ENCODE data around the gene HLA-DMB. TPM values are rescaled to one million over a fixed set of nuclear protein-coding genes. Genes with fewer than 3 reads are reported as not detected.

Gene HLA-DMB
- total RNA-seq, 4 donors from 2014 or later: 3.4 to 24.8 (median 9.2) TPM

DNA sequence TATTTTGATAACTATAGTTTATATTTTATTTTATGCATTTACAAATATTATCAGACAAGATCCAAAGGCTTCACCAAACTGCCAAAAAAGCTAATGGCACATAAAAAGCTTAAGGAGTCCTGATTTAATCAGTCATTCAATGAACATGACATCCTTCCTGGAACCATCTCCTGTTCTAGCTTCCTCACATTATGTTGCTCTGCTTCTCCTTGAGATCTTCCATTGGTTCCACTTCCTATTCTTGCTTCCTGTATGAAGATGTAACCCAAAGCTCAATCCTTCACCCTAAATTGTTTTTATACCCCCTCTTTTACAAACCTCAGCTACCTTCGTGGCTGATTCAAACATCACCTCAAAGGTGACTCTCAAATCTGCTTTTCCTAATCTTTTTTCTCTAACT lies 23.0 kb upstream of the HLA-DMB start:
- Histone ChIP-seq H3K27ac (no peak overlapping the region), H3K27me3 (no peaks in the 10 kb centered on the region), H3K9me3 (no peaks in the 10 kb centered on the region), H3K4me1 (peaks cover 4 to 45% (median 15%) of the 10 kb centered on the region in 3 donors), H3K36me3 (no peaks in the 10 kb centered on the region), H3K4me3 (no peak overlapping the region)
- no peak for DNase-seq
- no peak for TF ChIP-seq POLR2A (IDR thresholded peaks at IDR 0.05)
- TF ChIP-seq, protein P1, sequence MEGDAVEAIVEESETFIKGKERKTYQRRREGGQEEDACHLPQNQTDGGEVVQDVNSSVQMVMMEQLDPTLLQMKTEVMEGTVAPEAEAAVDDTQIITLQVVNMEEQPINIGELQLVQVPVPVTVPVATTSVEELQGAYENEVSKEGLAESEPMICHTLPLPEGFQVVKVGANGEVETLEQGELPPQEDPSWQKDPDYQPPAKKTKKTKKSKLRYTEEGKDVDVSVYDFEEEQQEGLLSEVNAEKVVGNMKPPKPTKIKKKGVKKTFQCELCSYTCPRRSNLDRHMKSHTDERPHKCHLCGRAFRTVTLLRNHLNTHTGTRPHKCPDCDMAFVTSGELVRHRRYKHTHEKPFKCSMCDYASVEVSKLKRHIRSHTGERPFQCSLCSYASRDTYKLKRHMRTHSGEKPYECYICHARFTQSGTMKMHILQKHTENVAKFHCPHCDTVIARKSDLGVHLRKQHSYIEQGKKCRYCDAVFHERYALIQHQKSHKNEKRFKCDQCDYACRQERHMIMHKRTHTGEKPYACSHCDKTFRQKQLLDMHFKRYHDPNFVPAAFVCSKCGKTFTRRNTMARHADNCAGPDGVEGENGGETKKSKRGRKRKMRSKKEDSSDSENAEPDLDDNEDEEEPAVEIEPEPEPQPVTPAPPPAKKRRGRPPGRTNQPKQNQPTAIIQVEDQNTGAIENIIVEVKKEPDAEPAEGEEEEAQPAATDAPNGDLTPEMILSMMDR (IDR thresholded peaks at IDR 0.05): no peak
- 67 to 75% methylated on average over 1 of the region's 1 CpG for WGBS, 2 donors
- intact Hi-C loops (cut with DNase I): no loop called here

DNA sequence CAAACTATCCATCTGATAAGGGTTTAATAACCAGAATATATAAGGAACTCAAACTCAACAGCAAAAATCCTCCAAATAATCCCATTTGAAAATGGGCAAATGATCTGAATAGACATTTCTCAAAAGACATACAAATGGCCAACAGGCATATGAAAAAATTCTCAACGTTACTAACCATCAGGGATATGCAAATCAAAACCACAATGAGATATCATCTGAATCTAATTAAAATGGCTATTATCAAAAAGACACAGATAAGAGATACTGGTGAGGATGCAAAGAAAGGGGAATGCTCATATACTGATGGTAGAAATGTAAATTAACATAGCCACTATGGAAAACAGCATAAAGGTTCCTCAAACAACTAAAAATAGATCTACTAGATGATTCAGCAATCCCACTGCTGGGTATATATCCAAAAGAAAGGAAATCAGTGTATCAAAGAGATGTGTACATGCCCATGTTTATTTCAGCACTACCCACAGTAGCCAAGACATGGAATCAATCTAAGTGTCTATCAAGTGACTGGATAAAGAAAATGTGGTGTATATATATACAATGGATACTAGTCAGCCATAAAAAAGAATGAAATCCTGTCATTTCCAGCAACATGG lies 21.5 kb upstream of the HLA-DMB start:
- DNase-seq: no peak
- Histone ChIP-seq H3K4me3 (no peak overlapping the region), H3K4me1 (peaks cover 0 to 36% (median 14%) of the 10 kb centered on the region in 3 donors), H3K36me3 (no peaks in the 10 kb centered on the region), H3K9me3 (no peaks in the 10 kb centered on the region), H3K27me3 (no peaks in the 10 kb centered on the region), H3K27ac (no peak overlapping the region)
- intact Hi-C loops (cut with DNase I): no loop called here
- TF ChIP-seq POLR2A (IDR thresholded peaks at IDR 0.05): no peak
- TF ChIP-seq, protein P1 (IDR thresholded peaks at IDR 0.05): no peak
- WGBS, 2 donors: 33 to 38% methylated on average over 1 of the region's 1 CpG

DNA sequence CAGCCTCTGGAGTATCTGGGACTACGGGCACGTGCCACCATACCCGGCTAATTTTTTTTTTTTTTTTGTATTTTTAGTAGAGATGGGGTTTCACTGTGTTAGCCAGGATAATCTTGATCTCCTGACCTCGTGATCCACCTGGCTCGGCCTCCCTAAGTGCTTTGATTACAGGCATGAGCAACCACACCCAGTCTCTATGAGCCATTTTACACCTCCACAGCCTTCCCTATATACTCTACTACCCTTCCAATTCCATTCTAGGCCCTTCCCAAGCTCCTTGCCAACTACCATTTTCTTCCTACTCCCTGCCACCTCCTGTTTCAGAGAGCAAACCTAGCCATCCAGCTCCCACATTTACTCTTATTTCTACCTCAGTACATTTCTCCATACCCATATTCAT lies 19.7 kb upstream of the HLA-DMB start:
- Histone ChIP-seq H3K4me3 (no peak overlapping the region), H3K27ac (no peak overlapping the region), H3K36me3 (no peaks in the 10 kb centered on the region), H3K4me1 (peaks cover 0 to 19% (median 0%) of the 10 kb centered on the region in 3 donors), H3K27me3 (no peaks in the 10 kb centered on the region), H3K9me3 (no peaks in the 10 kb centered on the region)
- DNase-seq: no peak
- WGBS, 2 donors: 89 to 90% methylated on average over 5 of the region's 5 CpGs
- intact Hi-C loops (cut with DNase I): no loop called here
- TF ChIP-seq, protein P1 (IDR thresholded peaks at IDR 0.05): no peak
- no peak for TF ChIP-seq POLR2A (IDR thresholded peaks at IDR 0.05)

DNA sequence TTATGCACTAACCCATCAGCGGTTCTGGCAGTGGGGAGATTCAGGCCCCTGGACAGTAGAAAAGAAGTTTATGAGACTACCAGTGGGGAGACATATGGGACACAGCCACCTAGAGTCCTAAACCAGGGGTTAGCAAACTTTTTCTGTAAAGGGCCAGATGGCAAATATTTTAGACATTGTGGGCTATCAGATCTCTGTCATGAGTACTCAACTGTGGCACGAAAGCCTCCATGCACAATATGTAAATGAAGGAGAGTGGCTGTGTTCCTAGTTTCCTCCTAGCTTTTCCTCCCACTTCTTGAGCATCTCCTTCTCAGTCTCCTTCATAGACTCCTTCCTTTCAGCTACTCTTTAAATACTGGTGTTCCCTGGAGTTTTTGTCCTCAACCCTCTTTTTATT lies 15.3 kb upstream of the HLA-DMB start:
- Histone ChIP-seq H3K36me3 (no peaks in the 10 kb centered on the region), H3K4me1 (peaks cover 0 to 17% (median 7%) of the 10 kb centered on the region in 3 donors), H3K27me3 (no peaks in the 10 kb centered on the region), H3K4me3 (no peak overlapping the region), H3K9me3 (no peaks in the 10 kb centered on the region), H3K27ac (no peak overlapping the region)
- DNase-seq: no peak
- intact Hi-C loops (cut with DNase I): no loop called here
- 70 to 71% methylated on average over 2 of the region's 2 CpGs for WGBS, 2 donors
- TF ChIP-seq, protein P1 (IDR thresholded peaks at IDR 0.05): no peak
- no peak for TF ChIP-seq POLR2A (IDR thresholded peaks at IDR 0.05)

DNA sequence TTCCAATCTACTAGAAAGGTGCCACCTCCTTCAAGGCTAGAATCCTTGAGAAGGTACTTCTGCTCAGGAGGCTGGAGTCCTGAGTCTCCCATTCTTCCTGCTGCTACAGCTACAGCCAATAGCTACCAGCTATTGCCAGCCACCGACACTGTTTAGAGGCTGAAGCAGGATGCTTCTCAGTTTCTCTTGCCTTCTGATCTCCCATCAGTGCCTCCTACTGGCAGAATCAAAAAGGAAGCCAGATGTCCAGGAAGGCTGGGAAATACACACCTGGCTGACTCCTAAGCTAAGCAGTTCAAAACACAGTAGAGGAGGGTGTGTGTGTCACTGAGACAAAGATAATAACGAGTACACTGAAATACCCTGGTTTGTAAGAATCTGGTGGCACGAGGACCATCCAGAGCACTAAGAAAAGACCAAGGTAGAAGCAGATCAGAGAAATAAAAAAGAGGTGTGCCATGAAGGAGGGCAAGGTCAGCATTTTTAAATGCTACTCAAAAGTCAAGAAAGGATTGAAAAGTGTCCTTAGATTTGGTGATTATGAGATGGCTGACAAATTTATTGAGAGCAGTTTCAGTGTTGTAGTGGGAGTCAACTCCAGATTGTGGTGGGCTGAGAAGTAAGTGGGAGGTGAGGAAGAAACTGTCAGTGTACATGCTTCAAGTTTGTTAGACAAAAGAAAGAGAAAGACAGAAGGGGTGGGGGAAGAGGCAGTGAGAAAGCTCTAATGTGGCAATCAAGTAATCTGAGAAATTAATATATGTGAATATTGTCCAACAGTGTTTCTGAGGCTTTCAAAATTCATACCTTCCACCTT lies 14.4 kb upstream of the HLA-DMB start:
- DNase-seq: no peak
- Histone ChIP-seq H3K36me3 (no peaks in the 10 kb centered on the region), H3K27me3 (no peaks in the 10 kb centered on the region), H3K27ac (no peak overlapping the region), H3K4me1 (peaks cover 0 to 17% (median 7%) of the 10 kb centered on the region in 3 donors), H3K4me3 (no peak overlapping the region), H3K9me3 (no peaks in the 10 kb centered on the region)
- TF ChIP-seq POLR2A (IDR thresholded peaks at IDR 0.05): no peak
- TF ChIP-seq, protein P1 (IDR thresholded peaks at IDR 0.05): peak in 3 of 6 experiments; percentile 14 to 51 (median 23)
- intact Hi-C loops (cut with DNase I): no loop called here
- 48 to 50% methylated on average over 2 of the region's 3 CpGs for WGBS, 2 donors
